NCI-H1105 (cell line): Measurements from ENCODE around the gene NFILZ.
"Not testable (repeated sequence)": the region's sequence is repeated elsewhere in the genome, so short reads cannot be mapped to it uniquely, and the experiment has no call there.

Experiments used
- DNase-seq: peaks from one replicate; lab custom pipeline; 2025; lab: John Stamatoyannopoulos, UW

Gene NFILZ

GRCh38 chr19:8611391-8611876, 19.0 kb upstream of the NFILZ start:
- DNase-seq: no peak

- DNase-seq: no peak
Measured at GRCh38 chr19:8611877-8612806, 18.3 kb upstream of the NFILZ start.

GRCh38 chr19:8612807-8613171, 17.6 kb upstream of the NFILZ start:
- no peak for DNase-seq

- DNase-seq: no peak
Measured at GRCh38 chr19:8614455-8614854, 16.0 kb upstream of the NFILZ start.

- DNase-seq: no peak
Measured at GRCh38 chr19:8615024-8615423, 15.4 kb upstream of the NFILZ start.

GRCh38 chr19:8615813-8616596, 14.4 kb upstream of the NFILZ start:
- DNase-seq: no peak

GRCh38 chr19:8616861-8617260, 13.6 kb upstream of the NFILZ start:
- no peak for DNase-seq

- not testable (repeated sequence) for DNase-seq
Measured at GRCh38 chr19:8617325-8617724, 13.1 kb upstream of the NFILZ start.

- no peak for DNase-seq
Measured at GRCh38 chr19:8617984-8618383, 12.4 kb upstream of the NFILZ start.

GRCh38 chr19:8618751-8619150, 11.7 kb upstream of the NFILZ start:
- DNase-seq: no peak

GRCh38 chr19:8622886-8623285, 7.5 kb upstream of the NFILZ start:
- DNase-seq: not testable (repeated sequence)

GRCh38 chr19:8626842-8627241, 3.6 kb upstream of the NFILZ start:
- DNase-seq: no peak

GRCh38 chr19:8629184-8629583, 1.2 kb upstream of the NFILZ start:
- no peak for DNase-seq

GRCh38 chr19:8630796-8631424, 477 bp downstream of the NFILZ start:
- DNase-seq: no peak

GRCh38 chr19:8631425-8631819, 989 bp downstream of the NFILZ start:
- DNase-seq: no peak

GRCh38 chr19:8635422-8635821, 5.0 kb downstream of the NFILZ start:
- no peak for DNase-seq

- DNase-seq: not testable (repeated sequence)
Measured at GRCh38 chr19:8637070-8637469, 6.6 kb downstream of the NFILZ start.

- no peak for DNase-seq
Measured at GRCh38 chr19:8638078-8638619, 7.7 kb downstream of the NFILZ start.

- DNase-seq: no peak
Measured at GRCh38 chr19:8639821-8640401, 9.5 kb downstream of the NFILZ start.

GRCh38 chr19:8640402-8641004, 10.1 kb downstream of the NFILZ start:
- DNase-seq: no peak

- DNase-seq: no peak
Measured at GRCh38 chr19:8641221-8641907, 10.9 kb downstream of the NFILZ start.
